Ovary (tissue), 9 donors: ENCODE measurements around the gene CAMTA1. TPM values are rescaled to one million over a fixed set of nuclear protein-coding genes. Genes with fewer than 3 reads are reported as not detected.

Source experiments
- DNase-seq, 5 donors: peaks; one replicate each; pipeline ENCODE4 v3.0.0-alpha.2; 2019 to 2020
- H3K27ac ChIP-seq, 2 donors: fragments of 200-600 bp; one replicate each; pipeline versions ENCODE4 v1.5.1 to v1.8.0; 2019 to 2022
- H3K27me3 ChIP-seq: fragments of 200-600 bp; one replicate; pipeline ENCODE4 v1.8.0; 2022
- H3K36me3 ChIP-seq: fragments of 200-600 bp; sonication (generic); one replicate; pipeline ENCODE4 v1.5.1; 2019
- H3K4me1 ChIP-seq: one replicate; pipeline ENCODE4 v1.8.1; 2013; ENCODE audit warnings: mild to moderate bottlenecking, moderate library complexity; ENCODE audit not compliant: insufficient read depth
- H3K4me3 ChIP-seq: fragments of 200-600 bp; sonication (generic); one replicate; pipeline ENCODE4 v1.5.1; 2017
- H3K9me3 ChIP-seq, 2 donors: fragments of 200-600 bp in 1 of 2; sonication (generic) in 1 of 2; one replicate each; pipeline versions ENCODE4 v1.5.1 to v1.8.1; 2013 to 2019; ENCODE audit warnings: mild to moderate bottlenecking in 1 of 2, moderate library complexity in 1 of 2
- EP300 ChIP-seq: sonication (generic); formaldehyde crosslinking; IDR thresholded peaks from one replicate; pipeline ENCODE4 v1.6.1; 2017; ENCODE audit warnings: antibody characterized with exemption
- POLR2A ChIP-seq: fragments of 450-650 bp; IDR thresholded peaks from one replicate; pipeline ENCODE4 v1.6.1; 2017; ENCODE audit warnings: antibody characterized with exemption, mild to moderate bottlenecking, moderate library complexity
- WGBS, 3 donors: extraction: QIAGEN DNeasy Blood & Tissue Kit in 1 of 3; methylation state at CpG; one replicate each; pipeline versions ENCODE4 v1.1.5 to v1.1.7; 2013 to 2017; 5-methylcytosine and 5-hydroxymethylcytosine counted together
- intact Hi-C, 4 donors: fragments of 100-400 bp; cut with DNase I; formaldehyde crosslinking; loops; one replicate each; pipeline versions ENCODE4 v1.11.0 to v1.15.1; 2022 to 2023
- polyA plus RNA-seq, 2 donors: library from polyadenylated mRNA; stranded (reverse); fragments of 200-250 nt in 1 of 2; fragments of 350-450 nt in 1 of 2; fragmentation: Illumina TruSeq in 1 of 2; extraction: RNeasy Lipid Tissue Mini Kit (QIAGEN cat#74804) in 1 of 2; gene quantifications; one replicate each; pipeline ENCODE4 v1.2.3, GENCODE V29; 2013 to 2014
- total RNA-seq, 7 donors: library from RNA; depleted of rRNA in 2 of 7; stranded (reverse); fragments of >200 nt in 2 of 7; fragmentation: NEBNext Ultra II Directional in 3 of 7; extraction: Animal tissue kit (Norgen Biotek cat#: 25700) in 3 of 7; gene quantifications; one replicate each; pipeline versions ENCODE4 v1.1.0 to v1.2.4, GENCODE V29; 2016 to 2023
- TF ChIP-seq, protein P1 (sequence below), 3 donors: fragments of 450-650 bp in 2 of 3; fragments of 200-600 bp in 1 of 3; IDR thresholded peaks; one replicate each; pipeline versions ENCODE4 v1.5.1 to v1.8.0; 2016 to 2022; ENCODE audit warnings: antibody characterized with exemption in 3 of 3, mild to moderate bottlenecking in 1 of 3
- donor health status: DM: no; HTN: no; CAD: no; lungs with moderate emphysema.
- donor health status: DM: no; HTN: no; CAD: no.
- donor health status: Bipolar disorder and iron deficiency.
- donor health status: DM: yes; HTN: yes; CAD: no.
- donor health status: DM: no; HTN: no; CAD: no.
- donor health status: DM: yes; HTN: yes; CAD: no.

The CAMTA1 gene
- total and polyA plus RNA-seq, 9 donors, result 51.1 to 150 (median 67.4) TPM

GRCh38 chr1:6954591-6954990 is 169.3 kb downstream of the CAMTA1 start:
- no peaks in the 10 kb centered on the region for H3K36me3 ChIP-seq
- TF ChIP-seq, protein P1, sequence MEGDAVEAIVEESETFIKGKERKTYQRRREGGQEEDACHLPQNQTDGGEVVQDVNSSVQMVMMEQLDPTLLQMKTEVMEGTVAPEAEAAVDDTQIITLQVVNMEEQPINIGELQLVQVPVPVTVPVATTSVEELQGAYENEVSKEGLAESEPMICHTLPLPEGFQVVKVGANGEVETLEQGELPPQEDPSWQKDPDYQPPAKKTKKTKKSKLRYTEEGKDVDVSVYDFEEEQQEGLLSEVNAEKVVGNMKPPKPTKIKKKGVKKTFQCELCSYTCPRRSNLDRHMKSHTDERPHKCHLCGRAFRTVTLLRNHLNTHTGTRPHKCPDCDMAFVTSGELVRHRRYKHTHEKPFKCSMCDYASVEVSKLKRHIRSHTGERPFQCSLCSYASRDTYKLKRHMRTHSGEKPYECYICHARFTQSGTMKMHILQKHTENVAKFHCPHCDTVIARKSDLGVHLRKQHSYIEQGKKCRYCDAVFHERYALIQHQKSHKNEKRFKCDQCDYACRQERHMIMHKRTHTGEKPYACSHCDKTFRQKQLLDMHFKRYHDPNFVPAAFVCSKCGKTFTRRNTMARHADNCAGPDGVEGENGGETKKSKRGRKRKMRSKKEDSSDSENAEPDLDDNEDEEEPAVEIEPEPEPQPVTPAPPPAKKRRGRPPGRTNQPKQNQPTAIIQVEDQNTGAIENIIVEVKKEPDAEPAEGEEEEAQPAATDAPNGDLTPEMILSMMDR (IDR thresholded peaks at IDR 0.05), result no peak
- intact Hi-C loops, result no loop called here
- no peaks in the 10 kb centered on the region for H3K9me3 ChIP-seq
- peaks cover 6% of the 10 kb centered on the region for H3K4me1 ChIP-seq
- no peak overlapping the region for H3K27ac ChIP-seq
- 52 to 68% (median 58%) methylated on average over 15 of the region's 15 CpGs for WGBS, 3 donors
- DNase-seq, result no peak
- H3K27me3 ChIP-seq, result no peaks in the 10 kb centered on the region
- no peak overlapping the region for H3K4me3 ChIP-seq

- DNase-seq, result no peak
- TF ChIP-seq POLR2A, result no peak
- TF ChIP-seq, protein P1 (IDR thresholded peaks at IDR 0.05), result no peak
- WGBS, 3 donors, result 77 to 83% (median 81%) methylated on average over 16 of the region's 16 CpGs
- H3K4me3 ChIP-seq, result no peak overlapping the region
- no peaks in the 10 kb centered on the region for H3K27me3 ChIP-seq
- intact Hi-C loops, result no loop called here
- H3K9me3 ChIP-seq, result no peaks in the 10 kb centered on the region
- peaks cover 11% of the 10 kb centered on the region for H3K4me1 ChIP-seq
- no peak overlapping the region for H3K27ac ChIP-seq
- no peaks in the 10 kb centered on the region for H3K36me3 ChIP-seq
Observed at GRCh38 chr1:6955357-6956094, 170.3 kb downstream of the CAMTA1 start.

- intact Hi-C loops, result no loop called here
- WGBS, 3 donors, result 81 to 90% (median 89%) methylated on average over 10 to 11 of the region's 11 CpGs
- H3K4me3 ChIP-seq, result no peak overlapping the region
- peaks cover 13% of the 10 kb centered on the region for H3K4me1 ChIP-seq
- no peaks in the 10 kb centered on the region for H3K9me3 ChIP-seq
- no peaks in the 10 kb centered on the region for H3K27me3 ChIP-seq
- TF ChIP-seq EP300 (no peak), POLR2A (no peak)
- TF ChIP-seq, protein P1 (IDR thresholded peaks at IDR 0.05), result no peak
- no peaks in the 10 kb centered on the region for H3K36me3 ChIP-seq
- no peak for DNase-seq
- H3K27ac ChIP-seq, result no peak overlapping the region
Observed at GRCh38 chr1:6956488-6957159, 171.4 kb downstream of the CAMTA1 start.

DNA sequence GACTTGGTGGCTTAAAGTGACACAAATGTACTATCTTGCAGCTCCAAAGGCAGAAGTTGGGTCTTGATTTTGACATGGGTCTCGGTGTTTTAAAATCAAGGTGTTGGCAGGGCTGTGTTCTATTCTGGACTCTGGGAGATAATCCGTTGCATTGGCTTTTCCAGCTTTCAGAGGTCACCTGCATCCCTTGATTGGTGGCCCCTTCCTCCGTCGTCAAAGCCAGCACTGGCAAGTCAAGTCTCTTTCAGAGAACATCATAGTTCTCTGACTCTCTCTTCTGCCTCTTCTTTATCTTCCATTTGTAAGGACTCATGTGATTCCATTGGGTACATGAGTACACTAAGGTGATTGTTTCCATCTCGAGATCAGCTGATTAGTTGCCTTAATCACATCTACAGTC is 172.1 kb downstream of the CAMTA1 start:
- TF ChIP-seq, protein P1 (IDR thresholded peaks at IDR 0.05), result no peak
- TF ChIP-seq EP300, result no peak
- no peak for TF ChIP-seq POLR2A
- Histone ChIP-seq H3K36me3 (no peaks in the 10 kb centered on the region), H3K4me1 (peaks cover 13% of the 10 kb centered on the region), H3K4me3 (no peak overlapping the region), H3K9me3 (no peaks in the 10 kb centered on the region), H3K27ac (no peak overlapping the region), H3K27me3 (no peaks in the 10 kb centered on the region)
- intact Hi-C loops, result no loop called here
- 96 to 98% (median 96%) methylated on average over 5 of the region's 5 CpGs for WGBS, 3 donors
- no peak for DNase-seq
